ENCODE results near the gene NPDC1.

NPDC1 gene

DNA sequence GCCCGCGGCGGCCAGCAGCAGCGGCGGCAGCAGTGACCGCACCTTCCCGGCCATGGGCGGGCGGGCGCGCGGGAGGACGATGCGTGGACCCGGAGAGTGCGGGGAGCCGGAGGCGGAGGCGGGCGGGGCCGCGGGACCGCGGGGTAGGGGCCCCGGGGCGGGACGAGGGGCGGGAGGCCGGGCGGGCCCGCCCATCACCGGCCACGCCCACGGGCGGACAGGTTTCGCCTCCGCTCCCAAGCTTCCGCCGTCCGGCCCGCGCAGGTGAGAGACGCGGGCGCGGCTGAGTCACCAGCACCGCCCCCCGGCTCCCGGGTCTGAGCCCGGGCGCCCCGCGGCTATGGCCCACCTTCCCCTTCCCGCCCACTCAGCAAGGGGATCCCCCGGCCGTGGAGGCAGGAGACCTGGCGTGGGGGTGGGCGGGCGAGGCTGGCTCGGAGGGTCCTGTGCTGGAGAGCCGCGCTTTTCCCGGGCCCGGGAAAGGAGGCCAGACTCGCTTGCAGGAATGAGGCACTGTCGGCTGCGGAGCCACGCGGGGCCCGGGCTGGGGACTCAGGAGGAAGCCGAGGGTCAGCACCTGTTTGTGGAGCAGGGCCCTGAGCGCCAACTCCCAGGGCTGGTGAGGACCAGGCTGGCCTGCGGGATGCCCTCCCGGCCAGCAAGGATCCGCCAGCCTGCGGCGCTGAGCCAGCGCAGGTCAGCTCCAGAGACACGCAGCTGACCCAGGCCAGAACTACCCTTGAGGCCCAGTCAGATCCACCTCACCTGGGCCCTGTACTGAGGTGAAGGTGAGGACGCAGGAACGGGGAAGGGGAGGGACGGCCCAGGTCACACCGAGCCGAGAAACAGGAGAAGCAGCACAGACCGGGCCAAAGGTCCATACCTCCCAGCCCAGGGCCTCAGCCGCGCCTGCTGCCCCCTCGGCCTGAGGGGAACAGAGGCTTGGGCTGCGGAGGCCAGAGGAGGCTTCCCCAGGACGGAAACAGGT lies 8.3 kb upstream of the NPDC1 start, which contains the start of gene ENTPD2:
Gene ENTPD2 (minus strand): TSS at position 118 of the 988 bp plus-strand sequence. CDS start 64 bp downstream, at position 54.
- TF ChIP-seq CTCF (IDR thresholded peaks at IDR 0.05; ENCODE audit: low read depth, low read length) = no peak

GRCh38 chr9:137052998-137053943 lies 7.3 kb upstream of the NPDC1 start:
- no peak for TF ChIP-seq CTCF (IDR thresholded peaks at IDR 0.05; ENCODE audit: low read depth, low read length)
- DNase-seq (ENCODE audit: extremely low read depth, low read depth) = no peak

More for the DNA sequence above, 8.3 kb upstream of the NPDC1 start, which contains the start of gene ENTPD2:
- no peak for DNase-seq (ENCODE audit: extremely low read depth, low read depth)

- DNase-seq (ENCODE audit: extremely low read depth, low read depth) = no peak
- no peak for TF ChIP-seq CTCF (IDR thresholded peaks at IDR 0.05; ENCODE audit: low read depth, low read length)
Measured at GRCh38 chr9:137052293-137052692, 6.3 kb upstream of the NPDC1 start.

DNA sequence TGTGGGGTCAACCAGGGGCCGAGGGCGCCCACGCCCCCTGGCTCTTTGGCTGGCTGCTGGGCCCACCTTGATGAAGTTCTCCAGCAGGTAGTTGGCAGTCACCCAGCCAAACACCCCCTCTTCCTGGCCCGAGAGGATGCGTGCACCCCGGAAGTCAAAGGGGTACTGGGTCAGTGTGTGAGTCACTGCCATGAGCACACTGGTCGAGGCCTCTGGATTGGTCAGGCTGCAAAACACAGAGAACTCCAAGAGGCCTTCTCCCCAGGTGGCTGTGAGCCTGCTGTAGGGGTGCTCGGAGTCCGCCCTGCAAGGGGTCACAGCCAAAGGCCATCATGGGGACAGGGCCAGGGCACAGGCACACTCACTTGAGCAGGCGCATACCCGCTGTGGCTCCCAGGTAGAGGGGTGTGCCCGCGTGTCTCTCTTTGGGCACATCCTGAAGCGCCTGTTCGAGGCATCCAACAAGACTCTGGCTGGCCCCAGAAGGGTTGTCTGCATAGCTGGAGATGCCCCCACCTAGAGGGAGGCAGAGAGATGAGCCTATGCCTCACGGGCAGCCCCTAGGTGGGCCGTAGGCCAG lies 5.3 kb upstream of the NPDC1 start:
- no peak for TF ChIP-seq CTCF (IDR thresholded peaks at IDR 0.05; ENCODE audit: low read depth, low read length)
- DNase-seq (ENCODE audit: extremely low read depth, low read depth) = no peak

DNA sequence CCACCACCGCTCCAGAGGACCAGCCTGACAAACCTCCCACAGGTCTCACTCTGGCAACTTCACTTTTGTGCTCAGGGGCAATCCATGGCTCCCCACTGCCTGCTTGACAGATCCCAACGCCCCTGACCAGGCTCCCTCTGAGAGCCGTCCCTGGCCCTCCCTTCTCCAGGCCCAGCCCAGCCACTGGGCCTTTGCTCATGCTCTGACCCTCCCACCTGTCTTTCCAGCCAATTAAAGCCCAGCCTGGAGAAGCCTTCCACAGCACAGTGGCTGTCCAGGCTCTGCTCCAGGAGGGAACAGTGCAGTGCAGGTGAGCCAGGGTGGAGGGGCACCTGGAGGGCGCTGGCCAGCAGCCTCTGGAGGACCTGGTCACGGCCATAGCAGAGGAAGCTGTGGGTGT lies 4.6 kb upstream of the NPDC1 start:
- DNase-seq (ENCODE audit: extremely low read depth, low read depth) = no peak
- no peak for TF ChIP-seq CTCF (IDR thresholded peaks at IDR 0.05; ENCODE audit: low read depth, low read length)

DNA sequence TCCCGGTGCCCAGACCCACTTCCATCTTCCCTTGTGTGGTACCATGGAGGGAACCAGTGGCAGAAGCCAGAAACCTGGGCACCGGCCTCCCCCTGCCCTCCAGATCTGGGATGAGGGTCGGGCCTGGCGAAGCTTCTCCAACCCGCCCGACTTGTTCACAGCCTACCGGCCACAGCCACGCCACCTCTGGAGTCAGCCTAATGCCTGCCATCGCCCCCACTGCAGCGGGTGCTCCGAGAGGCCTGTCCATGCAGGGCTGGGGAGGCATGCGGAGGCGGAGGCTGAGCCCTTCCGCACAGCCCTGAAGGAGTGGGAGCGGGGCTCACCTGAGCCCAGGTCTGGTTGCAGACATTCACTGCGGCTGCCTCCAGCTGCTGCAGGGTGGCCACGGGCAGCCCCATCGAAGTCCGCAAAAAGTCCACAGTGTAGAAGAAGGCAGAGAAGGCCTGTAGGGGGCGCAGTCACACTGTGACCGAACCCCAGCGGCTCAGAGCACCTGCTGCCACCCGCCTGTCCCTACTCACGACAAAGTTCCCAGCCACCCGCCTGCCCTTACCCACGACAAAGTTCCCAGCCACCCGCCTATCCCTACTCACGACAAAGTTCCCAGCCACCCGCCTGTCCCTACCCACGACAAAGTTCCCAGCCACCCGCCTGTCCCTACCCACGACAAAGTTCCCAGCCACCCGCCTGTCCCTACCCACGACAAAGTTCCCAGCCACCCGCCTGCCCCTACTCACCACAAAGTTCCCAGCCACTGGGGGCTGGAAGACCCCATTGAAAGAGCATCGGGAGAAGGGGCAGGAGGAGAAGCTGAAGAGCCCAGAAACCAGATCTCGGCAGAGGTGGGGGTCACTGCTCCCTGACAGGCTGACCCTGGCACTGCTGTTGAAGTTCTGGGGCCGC lies 3.8 kb upstream of the NPDC1 start:
- DNase-seq (ENCODE audit: extremely low read depth, low read depth) = no peak
- TF ChIP-seq CTCF (IDR thresholded peaks at IDR 0.05; ENCODE audit: low read depth, low read length) = peak; percentile 47

All from AG09319 (cell line).